ENCODE measurements around the gene FAM83F. TPM values are rescaled to one million over a fixed set of nuclear protein-coding genes. Genes with fewer than 3 reads are reported as not detected.
A peak's percentile ranks its signal among the peaks of the same experiment; 100 is the strongest.

Gene FAM83F
- total RNA-seq, 2 experiments from 2014 or later: not detected

DNA sequence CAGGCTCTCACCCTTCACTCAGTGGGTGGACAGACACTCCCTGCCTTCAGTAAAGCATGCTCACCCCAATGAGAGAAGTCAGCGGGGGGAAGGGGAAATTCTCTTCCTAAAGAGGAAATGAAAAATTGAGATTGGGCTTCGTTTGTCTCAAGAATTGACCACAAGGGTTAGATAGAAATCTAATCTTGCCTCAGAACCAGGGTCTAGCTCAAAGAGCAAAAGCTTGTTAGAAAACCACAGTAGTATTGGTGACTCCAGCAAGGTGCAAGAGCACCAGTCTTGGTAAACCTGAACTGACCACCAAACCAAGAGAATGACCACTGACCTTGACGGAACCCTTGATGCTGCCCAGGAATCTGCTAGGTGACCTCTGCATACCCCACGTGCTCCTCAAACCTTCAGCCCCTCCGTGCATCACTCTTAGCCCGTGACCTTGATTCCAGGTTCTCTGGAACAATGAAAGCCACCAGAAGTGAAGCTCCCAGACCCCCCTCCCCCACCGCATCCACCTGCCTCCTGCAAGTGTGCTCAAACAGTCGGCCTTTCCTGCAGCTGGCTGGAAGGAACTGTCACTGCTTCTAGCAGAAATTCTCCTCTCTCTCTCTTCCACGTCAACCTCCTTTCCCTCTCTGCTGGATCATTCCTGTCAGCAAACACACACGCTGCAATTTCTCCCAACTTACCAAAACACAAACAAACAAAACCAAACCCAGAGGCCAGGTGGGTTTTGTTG, 37.7 kb upstream of the FAM83F start:
- Mint-ChIP-seq H3K27me3 (no peaks in the 10 kb centered on the region), H3K36me3 (ENCODE audit: low read depth) (peaks cover 90% of the 10 kb centered on the region), H3K4me1 (peaks cover 91% of the 10 kb centered on the region), H3K27ac (no peak overlapping the region), H3K4me3 (no peak overlapping the region), H3K9me3 (no peaks in the 10 kb centered on the region)
- CTCF ChIA-PET: no interaction called here
- POLR2A ChIA-PET: interaction anchor here (1.3 kb wide), 1 partner anchor 10 kb away, joined by 5 read pairs; no protein-coding TSS in a partner anchor
- no peak for DNase-seq

DNA sequence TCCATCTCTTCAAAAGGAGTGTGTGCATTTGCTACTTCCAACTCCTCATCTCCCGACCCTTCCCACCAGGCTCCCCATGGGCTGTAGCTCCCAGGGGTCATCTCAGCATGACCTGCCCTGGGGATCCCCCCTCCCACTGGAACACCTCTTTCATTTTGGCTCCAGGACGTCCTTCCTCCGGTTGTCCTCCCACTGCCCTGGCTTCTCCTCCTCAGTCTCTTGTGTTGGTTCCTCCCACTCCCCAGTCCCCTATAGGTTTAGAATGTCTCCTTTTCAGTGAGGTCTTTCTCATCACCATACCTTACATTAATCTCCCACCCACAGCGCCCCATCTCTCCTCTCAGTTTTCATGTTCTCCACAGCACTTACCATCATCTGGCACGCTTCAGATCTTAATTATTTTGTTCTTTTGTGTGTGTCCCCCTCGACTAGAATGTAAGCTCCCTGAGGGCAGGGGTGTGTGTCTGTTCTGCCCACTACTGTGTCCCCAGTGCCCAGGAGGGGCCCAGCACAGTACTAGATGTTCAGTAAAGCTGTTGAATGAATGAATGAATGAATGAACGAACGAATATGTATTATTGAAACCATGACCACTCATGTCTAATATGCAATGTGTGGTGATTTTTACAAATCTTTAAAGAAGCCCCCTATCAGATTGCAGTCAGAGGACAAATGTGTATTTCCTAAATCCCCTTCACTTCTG, 36.6 kb upstream of the FAM83F start:
- Mint-ChIP-seq H3K9me3 (no peaks in the 10 kb centered on the region), H3K4me1 (peaks cover 89% of the 10 kb centered on the region), H3K27ac (peak overlapping the region; percentile 18), H3K4me3 (no peak overlapping the region), H3K36me3 (ENCODE audit: low read depth) (peaks cover 84% of the 10 kb centered on the region), H3K27me3 (no peaks in the 10 kb centered on the region)
- DNase-seq: no peak
- CTCF ChIA-PET: no interaction called here
- POLR2A ChIA-PET: interaction anchor here (1.1 kb wide), 1 partner anchor 86 kb away, joined by 4 read pairs; no protein-coding TSS in a partner anchor

DNA sequence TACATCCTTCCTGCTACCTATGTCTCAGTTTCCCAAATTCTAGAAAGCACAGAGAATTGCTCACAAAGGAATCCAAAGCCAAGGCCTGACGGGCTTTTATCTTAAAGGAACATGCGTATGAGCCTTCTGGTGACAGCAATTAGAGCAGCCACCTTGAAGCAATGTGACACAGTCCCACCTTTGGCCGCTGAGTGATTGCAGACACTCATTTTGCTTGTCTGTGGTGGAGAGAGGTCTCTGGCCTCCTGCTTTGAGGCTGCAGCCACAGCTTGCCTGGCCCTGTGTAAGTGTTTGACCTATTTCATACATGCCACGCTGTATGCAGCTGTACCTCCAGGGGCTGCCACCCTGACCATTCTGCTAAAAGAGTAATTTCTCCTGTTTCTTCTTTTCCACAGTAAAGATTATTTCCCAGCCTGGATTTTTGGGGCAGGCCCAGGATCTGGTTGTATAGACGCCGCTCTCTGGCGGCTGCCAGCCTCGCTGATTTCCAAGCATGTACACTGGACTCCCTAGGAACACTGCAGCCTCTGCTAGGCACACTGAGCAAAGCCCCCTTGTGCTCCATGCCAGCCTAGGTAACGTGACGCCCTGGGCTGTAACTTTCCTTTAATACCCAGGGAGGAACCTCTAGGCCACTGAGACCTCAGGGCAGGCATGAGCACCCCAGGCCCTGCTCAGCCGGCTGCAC, 35.7 kb upstream of the FAM83F start:
- DNase-seq: no peak
- Mint-ChIP-seq H3K4me1 (peaks cover 84% of the 10 kb centered on the region), H3K36me3 (ENCODE audit: low read depth) (peaks cover 81% of the 10 kb centered on the region), H3K9me3 (no peaks in the 10 kb centered on the region), H3K27ac (peak overlapping the region; percentile 18), H3K27me3 (no peaks in the 10 kb centered on the region), H3K4me3 (no peak overlapping the region)
- ChIA-PET POLR2A (no interaction called here), CTCF (no interaction called here)

DNA sequence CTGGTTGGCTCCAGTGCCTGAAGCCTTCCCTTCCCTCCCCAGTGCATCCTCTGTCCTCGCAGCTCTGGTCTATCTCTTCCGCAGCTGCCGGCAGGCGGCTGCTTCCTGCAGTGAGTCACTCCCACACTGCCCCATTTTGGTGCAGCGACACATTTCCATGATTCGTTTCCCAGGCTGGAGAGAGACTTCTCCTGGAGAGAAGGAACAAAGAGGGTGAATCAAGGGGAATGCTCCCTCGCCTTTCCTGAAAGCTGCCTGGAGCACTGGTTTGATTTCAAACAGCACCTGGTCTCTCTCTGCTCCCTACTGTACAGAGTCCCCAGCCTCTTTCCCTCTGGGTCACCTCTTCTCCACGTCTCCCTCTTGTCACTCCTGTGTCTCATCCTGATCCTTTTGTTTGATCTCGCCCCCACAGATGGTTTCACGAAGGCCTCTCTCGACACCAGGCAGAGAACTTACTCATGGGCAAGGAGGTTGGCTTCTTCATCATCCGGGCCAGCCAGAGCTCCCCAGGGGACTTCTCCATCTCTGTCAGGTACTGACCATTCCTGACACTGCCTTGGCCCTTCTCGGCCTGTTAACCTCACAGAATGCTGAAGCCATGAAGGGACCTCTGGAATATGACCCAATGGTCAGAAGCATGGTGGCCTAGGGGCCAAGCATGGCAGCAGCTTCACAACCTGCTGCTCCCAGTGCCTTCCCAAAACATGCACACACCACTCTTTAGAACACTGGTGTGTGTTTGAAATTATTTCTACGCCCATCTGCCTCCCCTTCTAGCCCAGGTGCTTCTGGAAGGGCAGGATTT, 34.9 kb upstream of the FAM83F start, which contains the start of gene TMA7B:
Gene TMA7B (plus strand): TSS at position 758 of the 808 bp plus-strand sequence. CDS start 3,978 bp downstream, outside the sequence.
- no peaks in the 10 kb centered on the region for H3K27me3 Mint-ChIP-seq
- no peak within 1 kb of the TSS for H3K4me3 Mint-ChIP-seq
- peaks cover 83% of the 10 kb centered on the region for H3K36me3 Mint-ChIP-seq (ENCODE audit: low read depth)
- H3K27ac Mint-ChIP-seq: peak within 1 kb of the TSS; percentile 74
- DNase-seq: peak; percentile 49
- ChIA-PET CTCF (no interaction called here), POLR2A (interaction anchor here (0.9 to 1.2 kb wide), 3 partner anchors 27 to 84 kb away, joined by 3 to 4 read pairs (median 3); no protein-coding TSS in a partner anchor)
- peaks cover 78% of the 10 kb centered on the region for H3K4me1 Mint-ChIP-seq
- H3K9me3 Mint-ChIP-seq: no peaks in the 10 kb centered on the region

DNA sequence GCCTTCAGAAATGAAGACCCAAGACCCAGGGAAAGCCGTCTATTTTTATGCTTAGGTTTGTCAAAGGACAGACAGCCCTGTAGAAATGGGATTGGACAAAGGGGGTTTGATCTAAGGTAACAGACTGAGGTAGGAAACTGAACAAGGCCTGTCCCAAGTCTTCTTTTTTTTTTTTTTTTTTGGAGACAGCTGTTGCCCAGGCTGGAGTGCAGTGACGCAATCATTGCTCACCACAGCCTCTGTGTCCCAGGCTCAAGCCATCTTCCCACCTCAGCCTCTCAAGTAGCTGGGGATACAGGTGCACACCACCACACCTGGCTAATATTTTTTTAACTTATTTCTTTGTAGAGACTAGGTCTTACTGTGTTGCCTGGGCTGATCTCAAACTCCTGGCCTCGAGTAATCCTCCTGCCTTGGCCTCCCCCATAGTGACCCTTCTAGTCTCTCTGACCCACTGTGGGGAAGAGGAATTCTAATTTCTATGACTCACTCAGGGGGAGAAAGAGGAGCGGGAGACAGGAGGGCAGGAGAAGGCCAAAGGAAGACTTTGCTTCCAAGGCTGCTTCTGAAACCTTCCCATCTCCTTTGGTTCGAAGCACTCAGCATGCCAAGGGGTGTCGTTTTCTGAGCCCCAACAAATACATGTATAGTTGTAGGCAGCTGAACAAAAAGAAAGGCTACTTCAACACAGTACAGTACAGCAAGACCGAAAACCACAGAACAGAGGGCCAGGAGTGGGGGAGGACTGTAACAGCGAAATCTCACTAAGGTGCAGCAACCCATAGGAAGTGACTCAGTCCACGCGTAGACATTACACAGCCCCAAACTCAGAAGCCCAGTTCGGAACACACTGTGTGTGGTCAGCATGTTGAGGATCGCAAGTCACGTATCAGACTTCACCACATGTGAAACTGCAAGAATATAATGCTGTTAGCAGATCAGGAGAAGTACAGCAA, 33.7 kb upstream of the FAM83F start:
- no peaks in the 10 kb centered on the region for H3K9me3 Mint-ChIP-seq
- no peaks in the 10 kb centered on the region for H3K27me3 Mint-ChIP-seq
- peak; percentile 88 for DNase-seq
- H3K27ac Mint-ChIP-seq: peak overlapping the region; percentile 74
- H3K4me3 Mint-ChIP-seq: peak overlapping the region; percentile 33
- ChIA-PET POLR2A (interaction anchor here (0.6 to 1.8 kb wide), 13 partner anchors 11 to 83 kb away, joined by 3 to 5 read pairs (median 3); partner anchors contain the start of gene FAM83F), CTCF (interaction anchor here (0.7 to 1.0 kb wide), 3 partner anchors 27 to 64 kb away, joined by 3 to 4 read pairs (median 3); no protein-coding TSS in a partner anchor)
- H3K4me1 Mint-ChIP-seq: peaks cover 66% of the 10 kb centered on the region
- peaks cover 84% of the 10 kb centered on the region for H3K36me3 Mint-ChIP-seq (ENCODE audit: low read depth)

DNA sequence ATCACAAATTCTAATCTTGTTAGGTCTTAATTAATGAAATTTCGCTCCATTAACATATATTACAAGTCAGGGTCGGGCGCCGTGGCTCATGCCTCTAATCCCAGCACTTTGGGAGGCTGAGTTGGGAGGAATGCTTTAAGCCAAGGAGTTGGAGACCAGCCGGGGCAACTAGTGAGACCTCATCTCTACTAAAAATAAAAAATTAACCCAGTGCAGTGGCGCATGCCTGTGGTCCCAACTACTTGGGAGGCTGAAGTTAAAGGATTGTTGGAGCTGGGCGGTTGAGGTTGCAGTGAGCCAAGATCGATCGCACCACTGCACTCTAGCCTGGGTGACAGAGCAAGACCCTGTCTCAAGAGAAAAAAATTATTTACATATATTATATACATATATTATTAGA, 32.7 kb upstream of the FAM83F start:
- Mint-ChIP-seq H3K27ac (peak overlapping the region; percentile 74), H3K36me3 (ENCODE audit: low read depth) (peaks cover 89% of the 10 kb centered on the region), H3K4me3 (no peak overlapping the region), H3K9me3 (no peaks in the 10 kb centered on the region), H3K4me1 (peaks cover 61% of the 10 kb centered on the region), H3K27me3 (no peaks in the 10 kb centered on the region)
- CTCF ChIA-PET: interaction anchor here (1.0 kb wide), 1 partner anchor 28 kb away, joined by 4 read pairs; no protein-coding TSS in a partner anchor
- POLR2A ChIA-PET: interaction anchor here (0.6 to 1.8 kb wide), 9 partner anchors 10 to 82 kb away, joined by 3 to 5 read pairs (median 3); partner anchors contain the start of gene FAM83F
- DNase-seq: no peak

DNA sequence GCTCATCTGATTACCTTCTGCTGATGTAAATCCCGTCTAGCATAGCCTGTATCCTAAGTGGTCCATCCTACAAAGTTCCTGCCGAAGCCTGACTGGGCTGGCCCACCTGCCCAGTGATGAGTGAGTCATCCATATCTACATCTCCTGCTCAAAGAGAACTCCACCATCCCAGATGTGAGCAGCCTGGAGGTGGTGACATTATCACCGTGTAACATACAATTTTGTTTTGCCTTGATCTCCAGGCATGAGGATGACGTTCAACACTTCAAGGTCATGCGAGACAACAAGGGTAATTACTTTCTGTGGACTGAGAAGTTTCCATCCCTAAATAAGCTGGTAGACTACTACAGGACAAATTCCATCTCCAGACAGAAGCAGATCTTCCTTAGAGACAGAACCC, 29.0 kb upstream of the FAM83F start:
- Mint-ChIP-seq H3K4me1 (peaks cover 26% of the 10 kb centered on the region), H3K36me3 (ENCODE audit: low read depth) (peaks cover 86% of the 10 kb centered on the region), H3K27me3 (no peaks in the 10 kb centered on the region), H3K4me3 (no peak overlapping the region), H3K9me3 (no peaks in the 10 kb centered on the region), H3K27ac (no peak overlapping the region)
- no peak for DNase-seq
- ChIA-PET CTCF (interaction anchor here (0.9 to 1.8 kb wide), 4 partner anchors 14 to 469 kb away, joined by 3 to 5 read pairs (median 3); no protein-coding TSS in a partner anchor), POLR2A (interaction anchor here (1.1 kb wide), 1 partner anchor 45 kb away, joined by 3 read pairs; no protein-coding TSS in a partner anchor)

DNA sequence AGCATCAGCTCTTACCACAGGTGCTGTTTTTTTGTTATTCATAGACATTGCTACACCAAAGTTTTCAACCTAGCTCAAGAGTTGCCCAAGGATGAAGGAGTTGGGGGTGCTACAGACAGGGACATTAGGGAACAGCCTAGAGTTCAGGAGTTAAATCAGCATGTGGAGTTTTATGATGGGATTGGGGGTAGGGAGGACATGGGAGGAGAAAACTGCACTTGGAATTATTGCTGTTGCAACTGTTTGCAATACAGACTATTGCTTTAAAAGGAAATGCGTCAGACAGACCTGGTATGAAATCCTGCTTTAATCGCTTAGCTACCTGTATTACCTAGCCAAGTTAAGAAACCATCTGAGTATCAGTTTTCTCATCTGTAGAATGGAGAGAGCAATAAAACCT, 28.3 kb upstream of the FAM83F start:
- Mint-ChIP-seq H3K27me3 (no peaks in the 10 kb centered on the region), H3K4me3 (no peak overlapping the region), H3K36me3 (ENCODE audit: low read depth) (peaks cover 87% of the 10 kb centered on the region), H3K4me1 (peaks cover 19% of the 10 kb centered on the region), H3K9me3 (no peaks in the 10 kb centered on the region), H3K27ac (no peak overlapping the region)
- POLR2A ChIA-PET: interaction anchor here (0.8 to 1.1 kb wide), 3 partner anchors 11 to 78 kb away, joined by 3 read pairs; no protein-coding TSS in a partner anchor
- DNase-seq: no peak
- CTCF ChIA-PET: interaction anchor here (1.2 kb wide), 1 partner anchor 422 kb away, joined by 3 read pairs; no protein-coding TSS in a partner anchor

DNA sequence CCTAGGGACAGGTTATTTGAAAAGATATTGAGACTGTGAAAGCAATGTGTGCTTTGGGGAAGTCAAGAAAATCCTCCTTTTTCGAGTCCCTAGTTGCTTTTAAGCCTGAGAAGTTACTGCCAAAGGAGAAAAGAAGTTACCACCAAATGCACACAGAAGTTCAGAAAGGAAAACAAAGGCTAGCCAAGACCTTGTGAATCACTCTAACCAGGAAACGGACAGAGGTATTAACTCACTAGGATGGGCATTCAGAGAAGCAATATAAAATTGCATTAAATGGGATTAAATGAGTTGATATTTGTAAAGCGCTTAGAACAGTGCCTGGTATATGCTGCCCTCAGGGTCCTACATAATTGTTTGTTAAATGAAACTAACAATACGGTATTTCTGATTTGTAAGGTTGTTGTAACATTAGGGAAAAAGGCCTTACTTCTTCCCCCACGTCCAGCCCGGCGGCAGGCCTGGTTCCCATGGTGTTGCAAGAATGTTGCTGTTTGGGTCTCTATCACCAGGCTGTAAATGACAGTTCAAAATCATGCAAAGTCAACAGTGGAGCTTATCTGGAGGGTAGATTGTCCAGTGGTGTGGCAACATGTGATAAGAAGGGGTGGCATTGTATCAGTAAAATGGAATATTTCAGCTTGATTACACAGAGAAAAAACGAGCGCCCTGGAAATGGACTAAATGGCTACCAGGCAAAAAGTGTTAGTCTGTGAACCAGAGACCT, 27.5 kb upstream of the FAM83F start:
- ChIA-PET POLR2A (interaction anchor here (0.8 to 1.0 kb wide), 2 partner anchors 14 to 77 kb away, joined by 3 to 4 read pairs; no protein-coding TSS in a partner anchor), CTCF (interaction anchor here (1.2 kb wide), 1 partner anchor 422 kb away, joined by 3 read pairs; no protein-coding TSS in a partner anchor)
- H3K4me3 Mint-ChIP-seq: no peak overlapping the region
- DNase-seq: no peak
- H3K36me3 Mint-ChIP-seq (ENCODE audit: low read depth): peaks cover 89% of the 10 kb centered on the region
- H3K27ac Mint-ChIP-seq: no peak overlapping the region
- no peaks in the 10 kb centered on the region for H3K27me3 Mint-ChIP-seq
- no peaks in the 10 kb centered on the region for H3K9me3 Mint-ChIP-seq
- peaks cover 11% of the 10 kb centered on the region for H3K4me1 Mint-ChIP-seq

DNA sequence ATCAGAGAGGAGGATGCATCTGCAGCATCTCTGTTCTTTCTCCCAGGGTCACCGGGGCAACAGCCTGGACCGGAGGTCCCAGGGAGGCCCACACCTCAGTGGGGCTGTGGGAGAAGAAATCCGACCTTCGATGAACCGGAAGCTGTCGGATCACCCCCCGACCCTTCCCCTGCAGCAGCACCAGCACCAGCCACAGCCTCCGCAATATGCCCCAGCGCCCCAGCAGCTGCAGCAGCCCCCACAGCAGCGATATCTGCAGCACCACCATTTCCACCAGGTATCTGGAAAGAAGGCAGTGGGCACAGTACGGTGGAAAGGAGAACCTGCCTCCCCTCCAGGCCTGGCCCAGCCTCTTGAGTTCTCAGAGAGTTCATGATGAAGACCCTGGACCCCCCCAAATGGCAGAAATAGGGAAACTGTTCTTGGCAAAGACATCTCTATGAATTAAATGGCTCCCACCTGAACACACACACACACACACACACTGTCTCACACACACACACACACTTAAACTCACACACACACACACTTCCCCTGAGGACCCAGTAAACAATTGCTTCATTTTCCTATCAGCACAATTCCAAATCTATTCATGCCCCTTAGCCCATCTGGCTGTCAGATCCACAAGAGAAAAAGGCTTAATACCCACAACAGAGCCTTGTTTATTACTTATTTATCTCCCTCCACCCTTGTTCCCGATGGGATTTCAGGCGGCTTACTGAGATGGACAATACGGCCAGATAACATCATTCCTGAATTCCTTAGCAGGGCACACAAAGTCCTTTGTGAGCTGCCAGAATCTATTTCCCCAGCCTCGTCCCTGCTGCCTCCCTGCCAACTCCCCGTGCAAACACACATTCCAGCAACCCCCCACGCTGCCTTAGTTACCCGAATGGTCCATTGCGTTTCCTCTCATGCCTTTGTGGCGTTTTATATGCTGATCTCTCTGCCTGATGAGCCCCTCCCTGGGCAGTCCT, 26.5 kb upstream of the FAM83F start:
- Mint-ChIP-seq H3K9me3 (no peaks in the 10 kb centered on the region), H3K27me3 (no peaks in the 10 kb centered on the region), H3K4me1 (peaks cover 3% of the 10 kb centered on the region), H3K4me3 (no peak overlapping the region), H3K27ac (no peak overlapping the region), H3K36me3 (ENCODE audit: low read depth) (peaks cover 94% of the 10 kb centered on the region)
- ChIA-PET POLR2A (interaction anchor here (1.0 kb wide), 1 partner anchor 15 kb away, joined by 4 read pairs; no protein-coding TSS in a partner anchor), CTCF (no interaction called here)
- DNase-seq: no peak

Data from activated CD4-positive, alpha-beta memory T cell treated with anti-CD3 and anti-CD28 coated beads, Interleukin-2, amount 10 ng/mL, durations not matched to agents 7 days and 5 days (primary cell).